Measurements from ENCODE around the gene CAMK1D.
"Not testable (repeated sequence)": the region's sequence is repeated elsewhere in the genome, so short reads cannot be mapped to it uniquely, and the experiment has no call there.

CAMK1D gene

DNA sequence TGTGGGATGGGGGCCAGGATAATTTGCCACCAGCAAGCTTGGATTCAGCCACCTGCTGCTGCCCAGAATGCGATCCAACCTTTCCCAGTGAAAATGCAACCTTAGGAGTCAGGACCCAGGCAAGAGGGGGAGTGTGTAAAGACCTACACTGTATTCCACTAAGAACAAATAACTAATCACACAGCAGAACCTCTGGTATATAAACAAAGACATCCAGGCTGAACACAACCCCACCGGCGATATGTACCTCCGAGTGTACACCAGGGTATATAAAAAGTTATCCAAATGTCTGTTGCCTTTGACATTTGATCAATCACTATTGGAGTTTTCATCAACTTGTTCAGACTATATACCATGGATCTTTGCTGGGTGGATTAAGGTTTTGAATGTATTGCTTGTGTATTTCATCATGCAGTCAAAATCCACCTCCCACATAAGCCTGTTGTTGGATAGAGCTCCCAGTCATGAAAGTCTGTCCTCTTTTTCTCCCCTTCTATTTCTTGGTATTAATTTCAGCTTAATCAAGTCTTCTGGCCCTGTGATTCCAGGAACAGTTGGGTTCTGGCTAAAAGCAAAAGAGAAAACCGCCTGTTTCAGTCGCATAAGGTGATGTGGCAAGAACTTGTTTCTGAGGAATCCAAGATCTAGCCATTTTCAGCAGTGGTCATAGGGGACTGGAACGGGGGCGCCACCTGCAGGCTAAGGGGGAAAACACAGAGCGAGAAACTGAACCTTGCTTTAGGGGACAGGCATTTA is 361.4 kb downstream of the CAMK1D start:
- DNase-seq (ENCODE audit: extremely low read depth, low read depth), result peak; percentile 69

DNA sequence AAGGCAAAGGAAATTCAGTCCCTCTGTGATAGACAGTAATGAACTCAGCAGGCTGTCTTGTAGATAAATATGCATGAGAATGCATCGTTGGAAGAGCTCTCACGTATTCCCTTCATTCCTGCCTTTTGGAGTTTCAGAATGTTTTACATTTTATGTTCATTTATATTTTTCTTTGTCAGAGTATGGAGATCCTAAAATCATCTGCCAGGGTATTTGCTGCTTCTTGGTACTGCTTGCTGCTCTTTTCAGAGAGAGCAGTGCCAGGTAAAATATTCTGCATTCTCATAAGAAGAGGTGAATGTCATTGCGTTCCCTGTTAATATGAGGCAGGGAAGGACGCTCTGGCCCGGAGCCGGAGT is 362.0 kb downstream of the CAMK1D start:
- no peak for DNase-seq (ENCODE audit: extremely low read depth, low read depth)
- TF ChIP-seq, protein P1, sequence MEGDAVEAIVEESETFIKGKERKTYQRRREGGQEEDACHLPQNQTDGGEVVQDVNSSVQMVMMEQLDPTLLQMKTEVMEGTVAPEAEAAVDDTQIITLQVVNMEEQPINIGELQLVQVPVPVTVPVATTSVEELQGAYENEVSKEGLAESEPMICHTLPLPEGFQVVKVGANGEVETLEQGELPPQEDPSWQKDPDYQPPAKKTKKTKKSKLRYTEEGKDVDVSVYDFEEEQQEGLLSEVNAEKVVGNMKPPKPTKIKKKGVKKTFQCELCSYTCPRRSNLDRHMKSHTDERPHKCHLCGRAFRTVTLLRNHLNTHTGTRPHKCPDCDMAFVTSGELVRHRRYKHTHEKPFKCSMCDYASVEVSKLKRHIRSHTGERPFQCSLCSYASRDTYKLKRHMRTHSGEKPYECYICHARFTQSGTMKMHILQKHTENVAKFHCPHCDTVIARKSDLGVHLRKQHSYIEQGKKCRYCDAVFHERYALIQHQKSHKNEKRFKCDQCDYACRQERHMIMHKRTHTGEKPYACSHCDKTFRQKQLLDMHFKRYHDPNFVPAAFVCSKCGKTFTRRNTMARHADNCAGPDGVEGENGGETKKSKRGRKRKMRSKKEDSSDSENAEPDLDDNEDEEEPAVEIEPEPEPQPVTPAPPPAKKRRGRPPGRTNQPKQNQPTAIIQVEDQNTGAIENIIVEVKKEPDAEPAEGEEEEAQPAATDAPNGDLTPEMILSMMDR (IDR thresholded peaks at IDR 0.05; ENCODE audit: low read depth, low read length), result no peak

More for the DNA sequence above, 361.4 kb downstream of the CAMK1D start:
- TF ChIP-seq, protein P1 (IDR thresholded peaks at IDR 0.05; ENCODE audit: low read depth, low read length), result peak; percentile 98

DNA sequence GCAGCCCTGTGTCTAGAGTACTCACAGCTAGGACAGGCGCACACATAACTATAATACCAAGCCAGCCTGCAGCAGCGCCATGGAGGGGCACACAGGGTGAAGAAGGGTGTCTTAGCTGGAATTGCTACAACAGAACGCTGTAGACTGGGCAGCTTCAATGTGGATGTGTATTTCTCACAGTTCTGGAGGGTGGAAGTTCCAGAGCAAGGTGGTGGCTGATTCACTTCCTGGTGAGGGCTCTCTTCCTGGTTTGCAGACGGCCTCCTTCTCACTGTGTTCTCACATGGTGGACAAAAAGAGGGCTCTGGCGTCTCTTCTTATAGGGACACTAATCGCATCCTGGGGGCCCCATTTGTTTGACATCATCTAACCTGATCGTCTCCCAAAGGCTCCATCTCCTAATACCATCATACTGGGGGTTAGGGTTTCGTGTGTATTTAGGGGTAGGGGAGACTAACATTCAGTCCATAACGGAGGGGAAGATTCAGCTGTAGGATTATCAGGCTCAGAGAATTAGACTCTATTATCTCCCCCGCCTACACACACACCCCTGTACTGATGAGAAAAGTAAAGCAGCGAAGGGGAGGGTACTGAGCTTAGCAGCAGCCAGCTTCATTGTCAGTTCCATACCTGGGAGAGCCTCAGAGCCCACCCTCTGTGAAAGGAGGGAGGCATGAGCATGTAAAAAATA is 363.1 kb downstream of the CAMK1D start:
- TF ChIP-seq, protein P1 (IDR thresholded peaks at IDR 0.05; ENCODE audit: low read depth, low read length), result no peak
- no peak for DNase-seq (ENCODE audit: extremely low read depth, low read depth)

GRCh38 chr10:12712984-12713316 is 363.6 kb downstream of the CAMK1D start:
- DNase-seq (ENCODE audit: extremely low read depth, low read depth), result not testable (repeated sequence)

- DNase-seq (ENCODE audit: extremely low read depth, low read depth), result no peak
- TF ChIP-seq, protein P1 (IDR thresholded peaks at IDR 0.05; ENCODE audit: low read depth, low read length), result no peak
These were observed 366.7 kb downstream of the CAMK1D start for GRCh38 chr10:12716042-12716441.

- TF ChIP-seq, protein P1 (IDR thresholded peaks at IDR 0.05; ENCODE audit: low read depth, low read length), result no peak; the same call in 1 of the 2 replicates
- no peak for DNase-seq (ENCODE audit: extremely low read depth, low read depth)
These were observed 368.8 kb downstream of the CAMK1D start for GRCh38 chr10:12717981-12718707.

DNA sequence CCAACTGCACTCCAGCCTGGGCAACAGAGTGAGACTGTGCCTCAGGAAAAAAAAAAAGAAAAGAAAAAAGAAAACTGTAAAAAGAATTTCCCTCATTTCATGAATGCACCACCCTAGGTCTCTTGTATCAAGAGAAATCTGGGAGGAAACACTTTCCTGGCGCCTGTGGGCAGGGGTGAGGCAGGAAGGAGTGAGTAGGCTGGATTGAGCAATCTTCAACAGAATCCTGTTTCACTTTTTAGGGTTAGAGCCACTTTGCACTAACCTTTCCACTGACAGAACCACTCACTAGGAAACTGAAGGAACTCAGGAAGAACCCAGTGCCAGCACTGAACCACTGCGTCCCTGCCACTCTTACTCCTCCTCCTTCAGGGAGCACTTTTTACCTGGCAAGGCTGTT is 370.0 kb downstream of the CAMK1D start:
- TF ChIP-seq, protein P1 (IDR thresholded peaks at IDR 0.05; ENCODE audit: low read depth, low read length), result no peak
- no peak for DNase-seq (ENCODE audit: extremely low read depth, low read depth)

All from AG09319 (cell line).